Caco-2 (cell line): Measurements from ENCODE around the gene FAM161A. TPM values are rescaled to one million over a fixed set of nuclear protein-coding genes. Genes with fewer than 3 reads are reported as not detected.
"Not testable (repeated sequence)": the region's sequence is repeated elsewhere in the genome, so short reads cannot be mapped to it uniquely, and the experiment has no call there.

Experiments used
- BruUV-seq: library from RNA; stranded (reverse); fragments of 400-500 nt; replicated peaks from 2 replicates; lab custom pipeline; 2021; lab: Mats Ljungman, UMichigan
- CTCF ChIA-PET: fragments of 300-600 bp; sonication (Branson Sonifier 250); formaldehyde crosslinking; loops from one replicate; lab custom pipeline; 2022; ENCODE audit warnings: antibody characterized with exemption; lab: Charles Lee
- POLR2A ChIA-PET: fragments of 300-600 bp; sonication (Branson Sonifier 250); formaldehyde crosslinking; loops from one replicate; lab custom pipeline; 2022; ENCODE audit warnings: antibody characterized with exemption; lab: Charles Lee
- DNase-seq, 2 experiments: peaks; one replicate each; pipeline versions ENCODE4 v3.0.0 to v3.0.0-alpha.2; 2020 to 2022
- H3K27me3 ChIP-seq: replicated peaks from 2 replicates; pipeline ENCODE4 v1.6.0; 2011; ENCODE audit warnings: low read length; ENCODE audit not compliant: control insufficient read depth, insufficient read depth
- H3K36me3 ChIP-seq: 2 replicates; pipeline ENCODE4 v1.5.1; 2011; ENCODE audit warnings: low read length; ENCODE audit not compliant: control insufficient read depth, insufficient read depth
- H3K4me1 ChIP-seq: fragments of 250-450 bp; sonication (Bioruptor Pico); 2 replicates; pipeline ENCODE4 v1.5.1; 2020; ENCODE audit warnings: mild to moderate bottlenecking
- H3K4me3 ChIP-seq: 2 replicates; pipeline ENCODE4 v1.5.1; 2011; ENCODE audit warnings: low read depth, mild to moderate bottlenecking, control low read depth, low read length
- H3K9me3 ChIP-seq: fragments of 250-450 bp; sonication (Bioruptor Pico); 2 replicates; pipeline ENCODE4 v1.5.1; 2020; ENCODE audit warnings: mild to moderate bottlenecking, moderate library complexity
- H3K27ac Mint-ChIP-seq: one replicate; pipeline ENCODE4 v1.8.0; 2022; ENCODE audit warnings: mixed read lengths; ENCODE audit not compliant: unreplicated experiment
- H3K27me3 Mint-ChIP-seq: one replicate; pipeline ENCODE4 v1.8.0; 2022; ENCODE audit warnings: mixed read lengths; ENCODE audit not compliant: insufficient read depth, unreplicated experiment
- H3K36me3 Mint-ChIP-seq: one replicate; pipeline ENCODE4 v1.8.0; 2022; ENCODE audit warnings: mild to moderate bottlenecking, mixed read lengths; ENCODE audit not compliant: insufficient read depth, unreplicated experiment
- H3K4me1 Mint-ChIP-seq: one replicate; pipeline ENCODE4 v1.8.0; 2022; ENCODE audit warnings: low read depth, mixed read lengths; ENCODE audit not compliant: unreplicated experiment
- H3K4me3 Mint-ChIP-seq: one replicate; pipeline ENCODE4 v1.8.0; 2022; ENCODE audit warnings: mild to moderate bottlenecking, moderate library complexity, mixed read lengths; ENCODE audit not compliant: unreplicated experiment
- H3K9me3 Mint-ChIP-seq: one replicate; pipeline ENCODE4 v1.8.0; 2022; ENCODE audit warnings: mixed read lengths; ENCODE audit not compliant: unreplicated experiment
- intact Hi-C: fragments of 100-400 bp; cut with micrococcal nuclease; formaldehyde crosslinking; loops from one replicate; pipeline ENCODE4 v1.10.0; 2022; ENCODE audit not compliant: unreplicated experiment
- total RNA-seq: library from RNA; stranded (reverse); gene quantifications from 2 replicates; pipeline ENCODE4 v1.2.3, GENCODE V29; 2022
- TF ChIP-seq, protein P1 (sequence below), 2 experiments: fragments of 200-600 bp in 1 of 2; IDR thresholded peaks; 1 replicate in 1 of 2; 2 replicates in 1 of 2; pipeline versions ENCODE4 v1.5.1 to v1.8.0; 2011 to 2022; ENCODE audit warnings: antibody characterized with exemption in 1 of 2, control low read depth in 1 of 2, inconsistent platforms in 1 of 2, low read depth in 1 of 2, low read length in 1 of 2, mild to moderate bottlenecking in 1 of 2, moderate library complexity in 1 of 2; ENCODE audit not compliant: insufficient read depth in 1 of 2, severe bottlenecking in 1 of 2, unreplicated experiment in 1 of 2

The FAM161A gene
- total RNA-seq, 1 experiment from 2014 or later, result 9.8 TPM

DNA sequence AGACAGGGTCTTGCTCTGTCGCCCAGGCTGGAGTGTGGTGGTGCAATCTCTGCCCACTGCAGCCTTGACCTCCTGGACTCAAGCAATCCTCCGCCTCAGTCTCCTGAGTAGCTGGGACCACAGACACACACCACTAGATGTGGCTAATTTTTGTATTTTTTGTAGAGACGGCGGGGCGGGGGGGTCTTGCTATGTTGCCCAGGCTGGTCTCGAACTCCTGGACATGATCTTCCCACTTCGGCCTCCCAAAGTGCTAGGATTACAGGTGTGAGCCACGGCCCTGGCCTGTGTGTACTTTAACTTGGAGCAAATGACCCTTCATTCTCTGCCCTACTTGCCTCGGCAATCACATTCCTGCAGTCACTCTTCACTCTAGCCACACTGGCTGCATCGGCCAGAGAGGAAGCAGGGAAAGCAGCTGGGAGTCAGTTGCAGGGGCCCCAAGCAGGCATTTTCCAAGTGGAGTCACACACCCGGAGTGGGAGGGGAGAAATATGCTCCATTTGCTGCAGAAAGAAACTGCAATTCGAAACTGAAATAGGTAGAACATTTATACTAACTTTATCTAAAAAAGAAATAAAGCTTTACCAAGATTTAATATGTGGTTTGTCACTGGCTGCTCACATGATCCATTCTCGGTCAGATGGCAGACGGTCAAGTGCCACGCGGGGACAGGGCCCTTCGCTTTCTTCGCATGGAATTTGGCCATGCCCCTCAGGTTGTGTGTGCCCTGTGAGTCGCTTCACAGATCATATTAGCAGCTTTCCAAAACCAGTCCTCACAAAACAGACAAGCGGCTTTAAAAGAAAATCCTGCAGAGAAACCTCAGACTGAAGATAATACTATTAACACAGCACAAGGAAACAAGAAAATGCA lies 37.1 kb downstream of the FAM161A start:
- H3K27me3 ChIP-seq, result no peaks in the 10 kb centered on the region
- no peaks in the 10 kb centered on the region for H3K9me3 ChIP-seq
- intact Hi-C loops, result no loop called here
- no TSS peak for BruUV-seq
- H3K4me3 ChIP-seq, result no peak overlapping the region
- Mint-ChIP-seq H3K4me1 (no peaks in the 10 kb centered on the region), H3K36me3 (no peaks in the 10 kb centered on the region), H3K9me3 (no peaks in the 10 kb centered on the region), H3K27ac (no peak overlapping the region), H3K4me3 (no peak overlapping the region), H3K27me3 (peaks cover 2% of the 10 kb centered on the region)
- CTCF ChIA-PET, result no interaction called here
- H3K4me1 ChIP-seq, result no peaks in the 10 kb centered on the region
- TF ChIP-seq, protein P1, sequence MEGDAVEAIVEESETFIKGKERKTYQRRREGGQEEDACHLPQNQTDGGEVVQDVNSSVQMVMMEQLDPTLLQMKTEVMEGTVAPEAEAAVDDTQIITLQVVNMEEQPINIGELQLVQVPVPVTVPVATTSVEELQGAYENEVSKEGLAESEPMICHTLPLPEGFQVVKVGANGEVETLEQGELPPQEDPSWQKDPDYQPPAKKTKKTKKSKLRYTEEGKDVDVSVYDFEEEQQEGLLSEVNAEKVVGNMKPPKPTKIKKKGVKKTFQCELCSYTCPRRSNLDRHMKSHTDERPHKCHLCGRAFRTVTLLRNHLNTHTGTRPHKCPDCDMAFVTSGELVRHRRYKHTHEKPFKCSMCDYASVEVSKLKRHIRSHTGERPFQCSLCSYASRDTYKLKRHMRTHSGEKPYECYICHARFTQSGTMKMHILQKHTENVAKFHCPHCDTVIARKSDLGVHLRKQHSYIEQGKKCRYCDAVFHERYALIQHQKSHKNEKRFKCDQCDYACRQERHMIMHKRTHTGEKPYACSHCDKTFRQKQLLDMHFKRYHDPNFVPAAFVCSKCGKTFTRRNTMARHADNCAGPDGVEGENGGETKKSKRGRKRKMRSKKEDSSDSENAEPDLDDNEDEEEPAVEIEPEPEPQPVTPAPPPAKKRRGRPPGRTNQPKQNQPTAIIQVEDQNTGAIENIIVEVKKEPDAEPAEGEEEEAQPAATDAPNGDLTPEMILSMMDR (IDR thresholded peaks at IDR 0.05; ENCODE audit: insufficient read depth in 1 of 2, low read depth in 1 of 2, low read length in 1 of 2, severe bottlenecking in 1 of 2, unreplicated experiment in 1 of 2), result no peak
- POLR2A ChIA-PET, result interaction anchor here (0.6 kb wide), 1 partner anchor 16 kb away, joined by 4 read pairs; no protein-coding TSS in a partner anchor
- H3K36me3 ChIP-seq, result no peaks in the 10 kb centered on the region
- DNase-seq, result no peak

DNA sequence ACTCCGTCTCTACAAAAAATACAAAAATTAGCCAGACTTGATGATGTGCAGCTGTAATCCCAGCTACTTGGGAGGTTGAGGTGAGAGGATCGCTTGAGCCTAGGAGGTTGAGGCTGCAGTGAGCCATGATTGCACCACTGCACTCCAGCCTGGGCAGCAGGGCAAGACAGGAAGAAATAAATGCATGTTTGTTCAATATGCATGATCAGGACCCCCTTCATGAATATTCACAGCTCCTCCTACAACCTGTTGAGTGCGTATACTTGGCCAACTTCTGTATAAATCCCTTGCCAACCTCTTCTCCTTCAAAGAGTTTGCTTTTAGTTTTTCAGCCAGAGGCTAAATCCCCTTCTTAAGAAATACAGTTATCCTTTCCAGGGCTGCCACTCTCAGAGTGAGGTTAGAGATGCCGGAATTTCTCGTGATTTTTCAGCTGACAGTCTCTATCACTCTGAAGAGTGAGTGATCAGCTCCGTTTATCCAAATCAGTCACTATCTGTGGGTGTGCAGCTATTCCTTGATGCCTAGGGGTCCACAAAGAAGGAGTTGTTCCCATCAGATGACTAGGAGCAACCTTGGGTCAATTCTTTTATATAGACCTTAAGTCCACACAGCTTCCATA lies 39.2 kb downstream of the FAM161A start:
- H3K4me1 ChIP-seq, result 0 out of 2 replicates have a peak, but pooled peaks cover 4% of the 10 kb centered on the region
- intact Hi-C loops, result no loop called here
- Mint-ChIP-seq H3K4me3 (no peak overlapping the region), H3K27ac (no peak overlapping the region), H3K36me3 (no peaks in the 10 kb centered on the region), H3K27me3 (no peaks in the 10 kb centered on the region), H3K4me1 (no peaks in the 10 kb centered on the region), H3K9me3 (no peaks in the 10 kb centered on the region)
- H3K9me3 ChIP-seq, result no peaks in the 10 kb centered on the region
- ChIA-PET POLR2A (no interaction called here), CTCF (no interaction called here)
- TF ChIP-seq, protein P1 (IDR thresholded peaks at IDR 0.05; ENCODE audit: insufficient read depth in 1 of 2, low read depth in 1 of 2, low read length in 1 of 2, severe bottlenecking in 1 of 2, unreplicated experiment in 1 of 2), result no peak
- no peak overlapping the region for H3K4me3 ChIP-seq
- no TSS peak for BruUV-seq
- H3K27me3 ChIP-seq, result no peaks in the 10 kb centered on the region
- no peak for DNase-seq
- no peaks in the 10 kb centered on the region for H3K36me3 ChIP-seq

DNA sequence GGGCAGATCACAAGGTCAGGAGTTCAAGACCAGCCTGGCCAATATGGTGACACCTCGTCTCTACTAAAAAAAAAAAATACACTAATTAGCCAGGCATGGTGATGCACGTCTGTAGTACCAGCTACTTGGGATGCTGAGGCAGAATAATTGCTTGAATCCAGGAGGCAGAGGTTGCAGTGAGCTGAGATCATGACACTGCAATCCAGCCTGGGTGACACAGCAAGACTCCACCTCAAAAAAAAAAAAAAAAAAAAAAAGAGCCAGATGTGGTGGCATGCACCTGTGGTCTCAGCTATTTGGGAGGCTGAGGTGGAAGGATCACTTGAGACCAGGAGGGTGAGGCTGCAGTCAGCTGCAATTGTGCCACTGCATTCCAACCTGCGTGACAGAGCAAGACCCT lies 40.5 kb downstream of the FAM161A start:
- H3K4me1 ChIP-seq, result peaks cover 12% of the 10 kb centered on the region; the same call in 1 of the 2 replicates

More for the DNA sequence above, 40.5 kb downstream of the FAM161A start:
- H3K4me3 ChIP-seq, H3K27me3 ChIP-seq, BruUV-seq, H3K27ac Mint-ChIP-seq, H3K36me3 ChIP-seq, intact Hi-C loops, CTCF ChIA-PET, POLR2A ChIA-PET, H3K9me3 ChIP-seq, H3K36me3 Mint-ChIP-seq, DNase-seq, H3K4me3 Mint-ChIP-seq, H3K9me3 Mint-ChIP-seq, H3K27me3 Mint-ChIP-seq: not testable (repeated sequence)
- peaks cover 11% of the 10 kb centered on the region for H3K4me1 Mint-ChIP-seq
